ENCODE measurements around the gene DLG3. TPM values are rescaled to one million over a fixed set of nuclear protein-coding genes. Genes with fewer than 3 reads are reported as not detected.
A peak's percentile ranks its signal among the peaks of the same experiment; 100 is the strongest.

The DLG3 gene
- total RNA-seq, 1 experiment from 2014 or later, result 11.4 TPM

DNA sequence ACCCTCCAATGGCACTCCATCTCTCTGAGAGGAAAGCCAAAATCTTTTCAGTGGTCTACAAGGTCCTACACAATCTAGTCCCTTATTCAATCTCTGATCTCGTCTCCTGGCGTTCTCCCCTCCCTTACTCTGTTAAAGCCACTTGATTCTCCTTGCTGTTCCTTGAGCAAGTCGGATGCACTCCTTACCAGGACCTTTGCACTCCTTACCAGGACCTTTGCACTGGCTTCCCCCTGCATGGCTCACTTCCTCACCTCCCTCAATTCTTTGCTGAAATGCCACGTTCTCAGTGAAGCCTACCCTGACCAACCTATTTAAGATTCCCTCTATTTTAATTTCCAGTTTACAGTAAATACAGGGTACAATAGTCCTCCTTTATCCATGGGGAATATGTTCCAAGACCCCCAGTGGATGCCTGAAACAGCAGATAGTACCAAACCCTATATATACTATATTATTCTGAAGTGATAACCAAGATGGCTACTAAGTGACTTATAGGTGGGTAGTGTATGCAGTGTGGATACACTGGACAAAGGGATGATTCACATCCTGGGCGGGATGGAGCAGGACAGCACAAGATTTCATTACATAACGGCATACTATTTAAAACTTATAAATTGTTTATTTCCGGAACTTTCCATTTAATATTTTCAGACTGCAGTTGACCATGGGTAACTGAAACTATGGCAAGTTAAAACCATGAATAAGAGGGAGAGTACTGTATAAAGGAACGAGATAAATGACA, 6.5 kb upstream of the DLG3 start:
- DNase-seq (ENCODE audit: low read depth), result peak; percentile 48

DNA sequence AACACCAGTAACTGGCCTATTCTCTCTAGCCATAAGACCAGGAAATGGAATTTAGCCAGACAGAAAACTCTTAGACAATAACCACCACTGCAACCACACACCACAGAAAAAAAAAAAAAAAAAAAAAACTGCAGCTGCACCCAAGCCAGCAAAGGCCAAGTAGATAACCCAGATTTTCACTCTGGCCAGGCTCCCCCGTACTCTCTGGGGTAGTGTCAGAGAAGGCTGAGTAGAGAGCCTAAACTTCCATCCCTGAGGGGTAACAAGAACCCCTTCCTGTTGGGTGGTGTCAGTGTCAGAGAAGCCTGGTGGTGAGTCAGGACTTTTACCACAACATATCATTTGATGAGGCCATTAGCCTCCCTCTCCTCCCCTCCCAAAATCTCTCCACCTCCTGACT, 5.6 kb upstream of the DLG3 start:
- peak; percentile 83 for DNase-seq (ENCODE audit: low read depth)

GRCh38 chrX:70442224-70442623, 2.4 kb upstream of the DLG3 start:
- no peak for DNase-seq (ENCODE audit: low read depth)

DNA sequence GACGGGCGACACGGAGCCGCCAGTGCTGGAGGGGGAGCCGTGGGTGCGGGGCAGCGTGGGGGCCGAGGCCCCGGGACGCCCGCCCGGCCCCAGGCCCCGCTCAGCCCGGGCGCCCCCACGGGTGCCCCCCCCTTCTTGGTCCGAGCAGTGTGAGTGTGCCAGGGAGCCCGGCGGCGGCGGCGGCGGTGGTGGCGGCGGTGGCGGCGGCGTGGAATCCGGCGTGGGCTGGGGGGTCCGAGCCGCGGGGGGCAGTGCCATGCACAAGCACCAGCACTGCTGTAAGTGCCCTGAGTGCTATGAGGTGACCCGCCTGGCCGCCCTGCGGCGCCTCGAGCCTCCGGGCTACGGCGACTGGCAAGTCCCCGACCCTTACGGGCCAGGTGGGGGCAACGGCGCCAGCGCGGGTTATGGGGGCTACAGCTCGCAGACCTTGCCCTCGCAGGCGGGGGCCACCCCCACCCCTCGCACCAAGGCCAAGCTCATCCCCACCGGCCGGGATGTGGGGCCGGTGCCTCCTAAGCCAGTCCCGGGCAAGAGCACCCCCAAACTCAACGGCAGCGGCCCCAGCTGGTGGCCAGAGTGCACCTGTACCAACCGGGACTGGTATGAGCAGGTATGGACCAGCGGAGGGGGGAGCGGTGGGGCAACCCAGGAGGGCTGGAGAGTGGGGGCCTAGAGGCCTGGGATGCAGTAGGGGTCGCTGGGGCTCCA, 466 bp downstream of the DLG3 start:
- no peak for DNase-seq (ENCODE audit: low read depth)

DNA sequence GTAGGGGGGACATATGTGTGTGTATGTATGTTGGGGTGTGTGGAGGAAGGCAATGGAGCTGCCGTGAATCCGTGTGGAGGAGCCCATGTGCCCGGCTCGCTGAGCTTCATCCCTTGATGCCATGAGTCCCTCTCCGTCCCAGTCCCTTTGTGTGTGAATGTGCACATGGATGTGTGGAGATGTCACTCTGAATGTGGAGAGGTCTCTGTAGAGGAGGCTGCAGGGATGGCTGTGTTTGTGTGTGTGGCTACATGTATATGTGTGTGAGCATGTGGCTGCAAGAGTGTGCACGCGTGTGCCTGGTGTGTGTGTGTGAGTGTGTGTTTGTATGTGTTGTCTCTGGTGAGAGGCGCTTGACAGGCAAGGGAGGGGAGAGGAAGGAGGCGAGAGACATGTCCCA, 1.3 kb downstream of the DLG3 start:
- no peak for DNase-seq (ENCODE audit: low read depth)

DNA sequence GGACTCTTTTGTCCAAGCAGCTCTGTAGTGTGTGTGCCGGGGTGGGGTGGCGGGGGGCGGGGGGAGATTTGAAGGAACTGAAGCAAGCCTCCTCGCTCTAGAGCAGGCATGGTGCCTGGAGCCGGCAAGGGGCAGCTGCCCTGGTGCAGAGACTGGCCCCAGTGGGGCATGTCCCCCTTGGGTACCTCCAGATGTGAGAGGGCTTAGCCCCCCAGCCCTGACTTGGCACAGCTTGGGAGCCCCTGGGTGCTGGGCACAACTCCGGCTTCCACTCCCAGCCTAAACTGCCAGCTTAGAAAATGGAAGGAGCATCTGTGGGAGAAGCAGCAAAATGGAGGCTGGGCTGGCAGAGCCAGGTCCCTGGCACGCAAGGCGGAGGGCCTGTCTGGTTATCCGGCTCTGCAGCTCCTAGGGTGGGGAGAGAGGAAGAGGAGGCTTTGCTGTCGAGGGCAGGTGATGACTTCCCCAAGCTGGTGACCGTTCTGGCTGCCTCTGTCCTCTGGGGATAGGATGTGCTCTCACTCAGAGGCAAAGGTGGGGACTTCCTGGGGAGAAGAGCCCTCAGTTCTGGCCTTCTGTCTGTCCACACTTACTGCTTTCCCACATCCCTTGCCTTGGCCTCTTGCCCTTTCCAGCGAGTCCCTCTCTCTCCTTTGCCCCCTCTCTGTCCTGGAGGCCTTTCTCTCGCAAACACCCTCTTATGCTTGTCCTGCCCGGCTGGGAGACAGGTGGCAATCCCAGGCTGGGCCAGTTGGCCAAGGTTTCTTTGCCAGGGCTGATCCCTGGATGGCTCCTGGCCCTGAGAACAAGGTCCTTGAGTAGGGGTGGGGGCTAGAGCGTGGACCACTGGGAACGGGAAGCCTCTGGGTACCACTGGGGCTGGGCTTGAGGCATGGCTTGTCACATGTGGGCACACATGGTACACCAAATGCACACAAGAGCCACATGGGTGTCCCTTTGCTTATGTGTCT, 2.0 kb downstream of the DLG3 start:
- no peak for DNase-seq (ENCODE audit: low read depth)

DNA sequence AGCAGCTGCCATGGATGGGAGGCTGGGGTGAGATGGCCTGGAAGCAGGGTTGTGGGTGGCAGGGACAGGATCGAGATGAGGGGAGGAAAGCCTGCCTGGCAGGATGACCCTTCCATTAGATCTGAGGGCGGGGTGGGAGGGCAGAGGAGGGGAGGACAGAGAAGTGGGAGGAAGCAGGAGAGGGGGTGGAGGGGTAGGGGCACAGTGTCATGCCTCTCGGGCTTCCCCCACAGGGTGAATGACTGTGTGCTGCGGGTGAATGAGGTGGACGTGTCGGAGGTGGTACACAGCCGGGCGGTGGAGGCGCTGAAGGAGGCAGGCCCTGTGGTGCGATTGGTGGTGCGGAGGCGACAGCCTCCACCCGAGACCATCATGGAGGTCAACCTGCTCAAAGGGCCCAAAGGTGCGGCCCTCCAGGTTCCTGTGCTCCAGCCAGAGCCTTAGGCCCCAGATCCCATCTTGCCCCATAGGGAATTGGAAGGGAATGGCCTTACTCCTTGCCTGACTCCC, 4.9 kb downstream of the DLG3 start:
- no peak for DNase-seq (ENCODE audit: low read depth)

GRCh38 chrX:70452143-70452733, 7.6 kb downstream of the DLG3 start:
- peak; percentile 47 for DNase-seq (ENCODE audit: low read depth)

- DNase-seq (ENCODE audit: low read depth), result no peak
Measured at GRCh38 chrX:70453024-70453618, 8.5 kb downstream of the DLG3 start.

DNA sequence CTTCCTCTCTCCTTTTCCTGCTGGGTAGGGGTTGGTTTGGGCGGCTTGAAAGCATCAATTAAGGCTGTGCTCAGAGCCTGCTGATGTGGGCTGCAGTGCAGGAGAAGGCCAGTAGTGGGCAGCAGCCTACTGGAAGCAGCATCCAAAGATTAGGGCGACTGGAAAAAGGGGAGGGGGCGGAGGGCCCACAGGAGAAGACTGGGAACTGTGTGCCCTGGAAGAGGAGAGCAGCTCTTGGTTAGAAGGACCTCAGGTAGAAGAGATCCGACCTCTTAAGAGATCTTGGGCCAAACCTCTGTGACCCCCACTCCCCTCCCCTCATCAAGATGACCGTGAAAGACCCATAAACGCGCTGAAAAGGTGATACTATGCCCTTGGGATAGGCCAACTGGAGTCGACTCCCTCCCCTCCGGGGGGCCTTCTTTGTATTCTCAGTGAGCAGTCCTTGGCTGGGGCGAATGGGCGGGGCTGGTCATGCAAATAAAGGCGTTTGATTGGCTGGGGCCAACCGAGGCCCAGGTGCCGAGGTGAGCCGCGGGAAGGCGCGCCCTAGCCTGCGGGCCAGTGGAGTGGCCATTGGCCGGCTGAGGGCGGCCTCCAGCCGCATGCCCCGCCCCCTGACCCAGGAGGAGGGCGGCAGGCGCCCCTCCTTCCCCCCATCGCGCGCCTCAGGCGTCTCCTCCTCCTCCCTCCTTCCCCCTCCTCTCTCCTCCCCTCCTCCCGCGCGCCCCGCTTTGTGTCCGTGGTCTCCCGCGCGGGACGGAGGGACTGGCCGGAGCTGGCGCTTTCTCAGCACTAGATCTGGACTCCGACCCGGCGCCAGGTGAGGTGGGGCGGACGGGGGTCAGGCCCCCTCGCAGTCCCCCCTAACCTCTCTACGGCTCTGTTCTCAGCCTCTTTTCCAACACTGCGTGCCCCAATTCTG, 10.1 kb downstream of the DLG3 start:
- DNase-seq (ENCODE audit: low read depth), result peak; percentile 45

GRCh38 chrX:70455366-70456202, 10.9 kb downstream of the DLG3 start:
- no peak for DNase-seq (ENCODE audit: low read depth)

- DNase-seq (ENCODE audit: low read depth), result no peak
Measured at GRCh38 chrX:70456256-70456655, 11.6 kb downstream of the DLG3 start.

- DNase-seq (ENCODE audit: low read depth), result no peak
Measured at GRCh38 chrX:70461026-70461425, 16.4 kb downstream of the DLG3 start.

DNA sequence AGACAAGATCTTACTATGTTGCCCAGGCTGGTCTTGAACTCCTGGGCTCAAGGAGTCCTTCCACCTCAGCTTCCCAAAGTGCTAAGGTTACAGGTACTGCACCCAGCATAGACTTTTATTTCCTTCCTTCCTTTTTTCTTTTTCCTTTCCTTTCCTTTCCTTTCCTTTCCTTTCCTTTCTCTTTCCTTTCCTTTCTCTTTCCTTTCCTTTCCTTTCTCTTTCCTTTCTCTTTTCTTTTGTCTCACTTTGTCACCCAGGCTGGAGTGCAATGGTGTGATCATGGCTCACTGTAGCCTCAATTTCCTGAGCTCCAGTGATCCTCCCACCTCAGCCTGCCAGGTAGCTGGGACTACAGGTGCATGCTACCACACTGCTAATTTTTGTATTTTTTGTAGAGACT, 19.4 kb downstream of the DLG3 start:
- no peak for DNase-seq (ENCODE audit: low read depth)

- no peak for DNase-seq (ENCODE audit: low read depth)
Measured at GRCh38 chrX:70466968-70467367, 22.3 kb downstream of the DLG3 start.

- no peak for DNase-seq (ENCODE audit: low read depth)
Measured at GRCh38 chrX:70468709-70469108, 24.1 kb downstream of the DLG3 start.

DNA sequence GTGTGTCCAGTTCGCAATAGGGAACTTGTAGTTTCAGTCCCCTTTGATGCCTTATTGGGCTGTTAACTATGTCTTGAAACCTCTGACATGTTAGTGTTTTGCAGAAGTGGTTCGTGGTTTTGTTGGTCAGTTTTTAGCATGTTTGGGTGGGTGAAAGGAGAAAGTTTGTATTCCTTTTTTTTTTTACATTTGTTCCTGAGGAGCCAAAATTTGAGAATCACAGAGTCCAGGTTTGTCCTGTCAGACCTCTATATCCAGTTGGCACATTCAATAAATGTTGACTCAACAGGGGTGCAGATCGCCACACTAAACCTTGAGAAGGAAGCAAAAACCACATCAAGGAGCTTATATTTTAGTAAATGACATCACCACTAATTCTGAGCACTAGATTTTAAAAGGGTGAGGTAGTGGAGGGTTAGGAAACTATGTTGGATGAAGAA, 26.2 kb downstream of the DLG3 start:
- DNase-seq (ENCODE audit: low read depth), result peak; percentile 69

- no peak for DNase-seq (ENCODE audit: low read depth)
Measured at GRCh38 chrX:70476166-70476933, 31.7 kb downstream of the DLG3 start.

Measured in RPMI7951 (cell line).